MM.1S (cell line): ENCODE results near the gene SDK1.

Experiments
- CTCF ChIP-seq: fragments of 300-600 bp; sonication (generic); IDR thresholded peaks from 2 replicates; pipeline ENCODE4 v1.5.1; 2016; ENCODE audit warnings: antibody characterized with exemption, low read length, mixed read lengths
- EZH2 ChIP-seq: fragments of 300-600 bp; sonication (generic); optimal IDR thresholded peaks from 2 replicates; pipeline ENCODE3; 2017; ENCODE audit warnings: low read depth, mild to moderate bottlenecking, antibody characterized with exemption, low read length, mixed read lengths
- EZH2phosphoT487 ChIP-seq: fragments of 300-600 bp; sonication (generic); IDR thresholded peaks from 2 replicates; pipeline ENCODE4 v1.6.1; 2018; ENCODE audit warnings: antibody characterized with exemption, low read length

- TF ChIP-seq CTCF = no peak
- TF ChIP-seq EZH2 = no peak
- no peak for TF ChIP-seq EZH2phosphoT487
Observed at GRCh38 chr7:3866277-3866676, 565.2 kb downstream of the SDK1 start.
